Astrocyte of the hippocampus (primary cell): ENCODE data around the gene AHCYL1.
A peak's percentile ranks its signal among the peaks of the same experiment; 100 is the strongest.
"Not testable (repeated sequence)": the region's sequence is repeated elsewhere in the genome, so short reads cannot be mapped to it uniquely, and the experiment has no call there.

ENCODE experiments used
- DNase-seq: peaks from one replicate; pipeline ENCODE4 v3.0.0; 2011; ENCODE audit warnings: low read depth, low spot score

AHCYL1 gene

DNA sequence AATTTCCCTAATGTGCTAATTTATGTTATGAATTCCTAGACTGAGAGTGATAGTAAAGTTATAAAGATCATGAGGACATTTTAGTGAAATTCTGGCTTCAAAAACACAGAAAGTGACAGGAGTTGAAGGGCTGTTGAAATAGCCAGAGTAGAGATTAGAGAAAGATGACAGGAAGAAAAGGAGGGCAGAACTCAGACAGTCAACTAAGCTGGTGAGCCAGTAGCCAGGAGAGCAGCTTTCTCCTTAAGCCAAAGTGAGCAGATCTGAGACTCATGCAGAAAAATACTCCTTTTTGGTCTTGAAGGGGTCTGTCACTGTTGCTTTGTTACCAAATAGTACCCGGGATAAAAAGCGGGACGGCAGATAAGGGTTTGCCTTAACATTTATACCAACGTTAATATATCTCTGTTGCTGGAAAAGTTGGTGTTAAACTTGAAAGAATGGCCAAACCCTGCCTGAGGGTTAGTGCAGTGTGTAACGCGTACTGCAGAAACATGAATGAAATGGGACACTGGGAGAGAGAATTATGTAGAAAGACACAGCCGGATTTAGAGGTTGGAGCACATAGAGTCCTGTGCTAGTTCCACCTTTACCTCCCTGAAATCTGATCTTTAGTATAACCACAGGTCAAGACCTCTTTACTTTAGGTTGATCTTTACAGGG is 12.8 kb downstream of the AHCYL1 start:
- no peak for DNase-seq

DNA sequence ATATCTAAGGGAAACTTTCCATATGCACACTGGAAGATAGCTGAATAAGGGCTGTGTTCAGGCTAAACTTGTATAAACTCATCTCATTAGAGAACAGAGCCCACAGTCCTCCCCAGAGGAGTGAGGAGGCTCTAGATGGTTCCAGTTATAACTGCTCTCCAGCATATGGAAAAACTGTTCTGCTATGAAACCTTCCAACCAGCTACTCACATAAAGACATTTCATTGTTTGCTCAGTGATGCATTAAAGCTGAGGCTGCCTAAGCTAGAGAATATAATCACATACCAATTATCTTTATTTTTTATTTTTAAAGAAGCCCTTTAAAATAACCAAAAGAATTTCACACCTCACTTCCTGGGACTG is 13.3 kb downstream of the AHCYL1 start:
- no peak for DNase-seq

DNA sequence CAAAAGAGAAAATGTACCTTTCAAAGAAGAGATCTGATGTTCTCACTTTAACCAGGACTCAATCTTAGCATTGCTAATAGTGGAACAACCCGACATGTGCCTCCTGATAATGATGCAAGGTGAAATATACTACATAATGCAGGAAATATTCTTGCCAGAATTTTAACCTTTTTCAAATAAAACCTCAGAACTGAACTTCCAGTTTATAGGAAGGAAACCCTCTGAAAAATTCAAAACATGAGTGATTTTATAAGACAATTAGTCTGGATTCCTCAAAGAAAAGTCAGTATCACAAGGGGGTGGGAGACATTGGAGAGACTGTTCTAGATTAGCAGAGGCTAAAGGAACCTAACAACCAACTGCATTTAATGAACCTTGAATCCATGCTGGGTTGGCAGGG is 18.1 kb downstream of the AHCYL1 start:
- DNase-seq = no peak

DNA sequence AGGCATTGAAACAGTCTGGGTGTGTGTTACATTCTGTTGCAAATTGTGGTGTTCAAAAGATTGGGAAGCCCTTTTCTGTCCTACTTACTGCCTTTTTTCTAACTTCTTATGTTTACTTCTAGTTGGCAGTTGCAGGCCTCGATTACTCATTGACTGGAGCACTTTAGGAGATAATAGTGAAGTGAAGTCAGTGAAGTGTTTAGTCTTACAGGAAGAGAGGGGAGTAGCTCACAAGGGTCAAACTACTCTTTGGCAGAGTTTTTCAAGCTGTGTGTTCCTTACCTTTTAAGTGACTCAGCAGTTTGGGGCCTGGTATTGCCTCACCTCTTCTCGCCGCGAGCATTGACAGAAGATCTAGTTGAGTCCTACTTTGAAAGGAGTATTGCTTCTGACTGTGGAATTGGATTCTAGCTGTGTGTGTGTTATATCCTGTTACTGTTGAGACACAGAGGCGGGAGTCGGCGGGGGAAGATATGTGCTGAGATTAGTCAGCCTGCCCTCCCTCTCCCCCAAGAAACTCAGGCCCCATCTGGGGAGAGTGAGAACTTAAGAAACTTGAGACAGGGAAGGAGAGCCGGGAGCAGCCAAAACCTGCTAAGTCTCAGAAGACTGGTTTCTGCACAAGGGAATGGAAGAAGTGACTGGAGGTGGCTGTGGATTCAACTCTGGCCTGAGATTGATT is 19.3 kb downstream of the AHCYL1 start:
- DNase-seq = peak; percentile 93

DNA sequence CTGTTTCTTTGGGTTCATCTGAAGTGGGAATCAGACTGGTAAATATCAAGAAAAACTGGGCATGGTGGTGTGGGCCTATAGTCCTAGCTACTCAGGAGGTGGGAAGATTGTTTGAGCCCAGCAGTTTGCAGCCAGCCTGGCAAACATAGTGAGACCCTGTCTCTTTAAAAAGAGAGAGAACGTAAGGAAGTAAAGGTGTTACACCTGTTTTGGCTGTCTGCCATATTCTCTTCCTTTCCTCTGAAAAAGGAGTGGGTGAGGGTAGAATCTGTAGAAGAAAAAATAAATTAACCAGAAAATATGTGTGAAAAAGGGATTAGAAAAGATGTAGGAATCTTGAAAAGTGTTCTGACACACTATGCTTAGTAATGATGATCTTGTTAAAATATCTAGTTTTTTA is 20.0 kb downstream of the AHCYL1 start:
- no peak for DNase-seq

DNA sequence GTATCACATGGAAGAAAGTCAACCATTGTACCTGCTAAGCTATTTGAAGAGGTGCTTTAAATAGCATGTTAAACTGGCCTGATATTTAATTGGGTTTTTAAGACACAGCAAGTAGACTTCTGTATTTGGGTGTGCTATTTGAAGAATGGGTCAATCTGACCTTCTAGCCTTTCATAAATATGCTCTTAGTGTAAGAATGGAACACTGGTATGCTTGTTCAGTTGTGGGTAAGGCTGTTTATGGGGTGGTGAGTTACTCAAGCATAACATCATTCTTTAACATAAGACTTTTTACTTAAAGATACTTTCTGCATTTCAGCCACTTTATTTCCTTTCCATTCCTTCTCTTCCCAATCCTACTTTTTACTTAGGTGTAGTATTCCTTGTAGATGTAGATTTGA is 21.4 kb downstream of the AHCYL1 start:
- no peak for DNase-seq

DNA sequence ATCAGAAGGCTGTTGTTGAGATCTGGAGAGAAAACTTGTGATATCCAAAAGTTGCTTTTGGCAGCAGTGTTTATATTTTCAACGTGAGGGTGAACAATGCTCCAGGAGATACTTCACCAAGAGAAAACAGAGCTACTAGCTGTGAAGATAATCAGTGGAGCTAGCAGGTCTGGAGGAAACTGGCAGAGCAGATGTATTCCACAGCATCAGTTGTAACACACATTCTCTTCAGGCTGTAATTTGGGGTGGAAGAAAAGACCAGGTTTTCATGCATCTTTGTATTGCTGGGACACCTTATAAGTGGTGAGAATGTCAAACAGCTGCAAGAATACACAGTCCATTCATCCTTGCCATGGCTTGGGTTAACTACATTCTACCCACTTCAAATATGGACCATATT is 22.0 kb downstream of the AHCYL1 start:
- DNase-seq = no peak

DNA sequence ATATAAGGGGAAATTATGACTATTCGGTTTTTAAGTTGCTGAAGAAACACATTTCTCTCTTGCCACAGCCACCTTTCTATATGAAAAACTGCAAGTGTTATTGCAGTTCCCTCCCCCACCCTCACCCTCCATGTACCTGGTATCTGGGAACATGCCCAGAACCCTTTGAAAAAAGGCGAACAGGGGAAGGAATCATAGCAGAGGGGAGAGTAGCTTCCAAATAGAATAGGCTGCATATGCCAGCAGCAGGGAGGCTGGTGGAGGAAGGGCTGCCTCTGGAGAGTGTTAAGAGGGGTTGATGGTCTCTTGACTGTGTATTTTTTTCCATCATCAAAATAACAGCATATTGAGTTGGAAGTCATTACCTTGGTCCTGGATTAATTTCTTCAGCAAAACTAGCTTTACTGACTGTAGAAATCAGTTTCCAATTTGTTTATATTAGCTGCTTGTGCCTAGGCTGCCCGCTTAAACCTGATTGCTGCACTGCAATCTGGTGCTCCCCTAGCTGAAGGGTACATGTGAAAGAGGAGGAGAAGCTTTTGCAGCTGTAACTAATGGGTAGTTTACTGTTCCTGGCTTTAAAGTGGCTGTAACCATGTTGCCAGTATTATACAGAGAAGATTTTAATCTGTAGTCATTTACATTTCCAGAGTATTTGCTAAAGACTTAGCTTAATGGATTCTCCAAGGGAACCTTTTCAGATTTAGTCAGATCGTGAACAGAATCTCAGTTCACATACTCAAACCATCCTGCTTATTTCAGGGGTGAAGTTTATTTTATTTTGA is 22.7 kb downstream of the AHCYL1 start:
- no peak for DNase-seq

DNA sequence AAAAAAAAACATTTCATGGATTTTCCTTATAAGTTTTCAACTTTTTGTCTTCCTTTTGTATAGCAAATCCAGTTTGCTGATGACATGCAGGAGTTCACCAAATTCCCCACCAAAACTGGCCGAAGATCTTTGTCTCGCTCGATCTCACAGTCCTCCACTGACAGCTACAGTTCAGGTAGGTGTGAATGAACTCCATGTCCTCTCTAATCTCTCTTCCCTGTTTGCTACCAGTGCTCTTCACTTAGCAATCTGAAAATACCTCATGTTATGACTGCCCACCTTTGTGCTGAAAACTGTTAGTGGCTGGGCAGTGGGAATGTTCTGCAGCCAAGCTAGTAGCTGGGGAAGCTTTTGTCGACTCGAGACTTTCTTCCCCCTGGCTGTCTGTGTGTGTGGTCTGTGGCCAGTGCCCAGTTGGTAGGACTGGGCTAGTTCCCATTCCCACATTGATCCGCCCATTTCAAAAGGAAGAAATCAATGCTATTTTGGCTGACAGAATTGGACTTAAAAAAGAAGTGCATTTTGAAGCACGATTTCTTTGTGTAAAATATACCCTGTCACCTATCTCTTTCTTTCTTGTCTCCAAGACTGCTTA is 24.5 kb downstream of the AHCYL1 start:
- DNase-seq = no peak

DNA sequence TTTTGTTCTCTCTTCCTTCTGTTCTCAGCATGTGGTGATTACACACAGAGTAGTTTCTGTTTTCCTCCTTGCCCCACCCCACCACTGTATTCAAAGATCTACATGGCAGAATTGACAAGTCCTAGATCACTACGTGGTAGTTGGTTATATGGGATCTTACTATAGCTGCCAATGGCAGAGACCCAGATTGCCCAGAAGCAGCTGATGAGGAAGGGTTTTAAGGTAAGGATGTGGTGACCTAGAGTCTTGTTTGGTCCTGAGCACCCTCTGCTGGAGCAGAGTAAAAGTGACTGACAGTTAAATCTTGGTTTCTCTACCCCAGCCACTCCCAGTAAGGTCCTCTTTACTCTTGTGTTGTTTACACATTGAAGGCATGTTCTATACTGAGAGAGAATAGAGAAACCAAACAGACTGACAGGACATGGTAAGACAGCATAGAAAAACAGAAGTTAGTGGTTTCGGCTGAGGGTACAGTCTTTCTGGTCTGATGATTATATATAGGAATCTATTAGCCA is 27.0 kb downstream of the AHCYL1 start:
- DNase-seq = peak; percentile 65

DNA sequence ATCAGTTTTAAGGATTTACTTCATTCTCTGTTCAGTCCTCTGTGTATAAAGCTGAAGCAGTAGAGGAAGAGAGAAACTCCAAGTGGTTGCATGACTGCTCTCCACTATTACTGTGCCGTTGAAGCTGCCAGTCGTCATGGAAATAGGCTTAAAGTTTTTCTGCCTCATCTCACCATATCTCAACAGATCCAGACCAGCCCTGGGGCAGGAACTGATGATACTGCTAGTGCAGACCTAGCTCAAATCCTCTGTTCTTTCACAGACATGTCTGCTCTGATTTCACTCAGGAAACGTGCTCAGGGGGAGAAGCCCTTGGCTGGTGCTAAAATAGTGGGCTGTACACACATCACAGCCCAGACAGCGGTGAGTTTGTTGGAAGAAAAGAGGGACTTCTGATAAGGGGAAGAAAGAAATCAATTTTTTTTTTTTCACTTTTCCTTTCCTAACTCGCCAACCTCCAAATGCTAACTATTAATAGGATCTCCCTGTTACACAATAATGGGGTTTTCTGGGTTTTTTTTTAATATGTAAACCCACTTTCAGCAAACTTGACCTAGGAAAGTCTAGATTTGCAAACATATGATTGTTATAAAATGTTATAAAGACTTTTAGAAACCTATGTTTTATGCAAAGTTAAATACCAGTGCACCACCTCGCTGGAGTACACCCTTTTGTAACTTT is 27.7 kb downstream of the AHCYL1 start:
- no peak for DNase-seq

DNA sequence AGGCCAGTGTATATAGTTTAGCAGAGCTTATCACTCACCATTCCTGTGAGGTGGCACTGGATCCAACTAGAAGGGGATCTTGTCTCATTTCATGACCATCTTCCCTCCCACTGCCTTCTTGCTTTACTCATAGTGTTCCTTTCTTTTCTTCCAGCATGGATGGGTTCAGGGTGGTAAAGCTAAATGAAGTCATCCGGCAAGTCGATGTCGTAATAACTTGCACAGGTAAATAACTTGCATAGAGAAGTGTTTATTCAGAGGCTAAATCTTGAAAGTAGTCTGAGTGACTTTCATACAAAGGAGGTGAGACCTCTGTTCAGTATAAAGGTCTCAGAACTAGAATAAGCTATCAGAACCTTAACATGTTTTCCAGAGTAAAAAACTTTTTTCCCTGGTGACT is 33.2 kb downstream of the AHCYL1 start:
- DNase-seq = no peak

DNA sequence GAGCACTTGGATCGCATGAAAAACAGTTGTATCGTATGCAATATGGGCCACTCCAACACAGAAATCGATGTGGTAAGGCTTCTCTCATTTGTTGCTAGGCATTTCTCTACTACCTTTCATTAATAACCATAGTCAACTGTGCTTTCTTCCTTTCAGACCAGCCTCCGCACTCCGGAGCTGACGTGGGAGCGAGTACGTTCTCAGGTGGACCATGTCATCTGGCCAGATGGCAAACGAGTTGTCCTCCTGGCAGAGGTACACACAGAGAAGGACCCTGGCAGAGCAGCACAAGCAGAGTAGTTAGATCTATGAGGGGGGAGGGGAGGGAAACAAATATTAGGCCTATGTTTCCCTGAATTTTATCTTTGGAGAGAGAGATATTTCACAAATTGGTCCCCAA is 33.8 kb downstream of the AHCYL1 start:
- DNase-seq = no peak

DNA sequence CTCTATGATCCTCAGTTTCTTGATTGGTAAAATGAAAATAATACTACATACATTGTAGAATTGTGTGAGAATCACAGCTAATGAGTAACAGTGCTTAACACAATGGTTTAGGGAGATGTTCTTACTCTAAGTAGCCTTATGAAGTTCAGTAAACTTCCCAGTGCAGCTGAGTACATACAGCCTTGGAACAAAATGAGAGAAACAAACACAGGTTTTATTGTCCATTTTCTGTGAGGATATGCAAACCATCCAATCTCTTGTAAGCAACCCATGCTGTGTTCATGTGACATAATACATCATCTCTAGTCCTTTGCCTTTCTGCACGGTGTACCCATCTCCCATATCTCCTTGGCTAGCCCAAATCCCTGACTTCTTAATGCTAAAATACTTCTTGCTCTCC is 35.2 kb downstream of the AHCYL1 start:
- DNase-seq = no peak

DNA sequence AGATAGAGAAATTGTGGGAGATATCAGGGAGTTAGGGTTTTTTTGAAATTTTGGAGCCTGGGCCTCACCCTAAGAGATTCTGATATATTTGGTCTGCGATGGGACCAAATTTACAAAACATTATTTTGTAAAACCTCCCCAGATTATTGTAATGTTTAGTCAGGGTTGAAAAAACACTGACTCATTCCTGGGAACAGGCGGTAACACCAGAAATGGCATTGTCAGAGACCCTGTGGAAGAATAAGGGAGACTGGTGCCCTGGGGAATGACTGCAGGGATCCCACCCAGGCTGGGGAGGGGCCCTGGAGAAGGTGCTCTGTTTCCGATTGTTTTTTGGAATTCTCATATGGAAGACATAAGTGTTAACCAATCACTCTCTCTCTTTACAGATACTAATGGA is 36.7 kb downstream of the AHCYL1 start:
- DNase-seq = peak; percentile 44

DNA sequence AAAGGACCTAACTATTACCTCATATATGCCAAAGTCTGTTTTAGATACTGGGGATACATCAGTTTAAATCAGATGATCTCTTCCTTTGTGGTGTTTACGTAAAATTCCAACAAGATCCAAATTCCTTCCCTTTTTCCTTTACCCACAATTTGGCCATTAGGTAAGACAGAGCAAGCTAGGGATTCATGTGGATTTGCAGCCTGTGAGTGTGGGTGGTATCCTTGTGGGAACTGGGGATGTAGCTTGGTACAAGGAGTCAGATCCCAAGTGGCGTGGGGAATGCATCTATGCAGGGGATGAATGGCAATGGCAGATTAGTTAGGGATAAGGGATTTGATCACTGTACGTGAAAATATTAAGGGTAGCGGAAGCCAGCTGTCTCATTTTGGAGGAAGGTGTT is 40.0 kb downstream of the AHCYL1 start:
- DNase-seq = no peak

DNA sequence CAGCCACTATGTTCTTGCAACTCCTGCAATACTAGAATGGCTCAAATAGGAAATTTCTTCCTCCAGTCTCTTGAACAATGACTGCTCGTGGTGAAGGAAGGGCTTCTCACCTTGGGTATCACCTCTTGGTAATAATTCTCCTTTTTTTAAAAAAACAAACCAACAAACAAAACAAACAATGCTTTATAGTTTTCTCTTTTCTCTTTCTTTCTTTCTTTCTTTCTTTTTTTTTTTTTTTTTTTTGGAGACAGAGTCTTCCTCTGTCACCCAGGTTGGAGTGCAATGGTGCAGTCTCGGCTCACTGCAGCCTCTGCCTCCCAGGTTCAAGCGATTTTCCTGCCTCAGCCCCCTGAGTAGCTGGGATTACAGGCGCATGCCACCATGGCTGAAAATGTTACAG is 46.1 kb downstream of the AHCYL1 start:
- DNase-seq = not testable (repeated sequence)

DNA sequence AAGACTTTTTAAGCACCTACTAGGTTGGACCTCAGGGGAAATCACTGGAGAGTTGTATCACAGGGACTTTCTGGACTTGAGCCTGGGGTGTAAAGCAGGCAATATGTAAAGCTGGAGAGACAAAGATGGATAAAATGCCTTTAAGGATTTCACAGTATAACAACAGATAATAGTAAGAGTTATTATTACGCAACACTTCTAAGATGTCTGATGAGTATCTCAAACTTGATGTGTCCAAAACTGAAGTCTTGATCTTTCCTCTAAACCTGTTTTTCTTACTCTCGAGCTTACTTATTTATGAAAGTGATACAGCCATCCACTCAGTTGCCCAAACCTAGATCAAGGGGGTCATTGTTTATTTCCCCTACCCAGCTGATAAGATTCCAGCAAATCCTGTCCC is 47.8 kb downstream of the AHCYL1 start:
- no peak for DNase-seq

DNA sequence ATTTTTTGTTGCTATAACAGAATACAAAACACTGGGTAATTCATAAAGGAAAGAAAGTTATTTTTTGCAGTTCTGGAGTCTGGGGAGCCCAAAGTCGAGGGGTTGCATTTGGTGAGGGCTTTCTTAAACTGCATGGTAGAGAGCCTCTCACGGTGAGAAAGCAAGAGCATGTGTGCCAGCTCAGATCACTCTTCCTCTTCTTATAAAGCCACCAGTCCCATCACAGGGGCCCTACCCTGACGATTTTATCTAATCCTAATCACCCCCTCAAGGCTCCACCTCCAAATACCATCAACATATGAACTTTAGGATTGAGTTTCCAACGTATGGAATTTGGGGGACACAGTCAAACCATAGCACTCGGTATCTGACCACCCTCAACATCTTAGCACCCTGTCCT is 48.9 kb downstream of the AHCYL1 start:
- DNase-seq = no peak

DNA sequence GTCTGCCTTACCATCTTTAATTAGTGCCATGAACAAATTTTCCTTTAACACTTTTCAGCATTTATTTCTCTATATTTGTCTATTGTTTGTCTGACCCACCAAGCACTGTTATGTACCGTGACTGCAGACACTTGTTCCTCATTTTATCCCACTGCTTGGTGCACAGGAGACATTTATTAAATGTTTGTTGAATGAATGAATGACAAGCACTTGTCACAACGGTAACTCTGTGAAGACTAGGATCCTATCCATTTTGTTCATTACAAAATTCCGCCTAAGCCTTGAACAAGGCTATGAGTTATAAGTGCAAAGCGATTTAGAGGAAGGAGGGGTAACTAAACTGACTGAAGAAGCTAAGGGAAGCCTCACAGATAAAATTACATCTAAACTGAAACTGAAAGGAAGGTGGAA is 49.5 kb downstream of the AHCYL1 start:
- DNase-seq = no peak

DNA sequence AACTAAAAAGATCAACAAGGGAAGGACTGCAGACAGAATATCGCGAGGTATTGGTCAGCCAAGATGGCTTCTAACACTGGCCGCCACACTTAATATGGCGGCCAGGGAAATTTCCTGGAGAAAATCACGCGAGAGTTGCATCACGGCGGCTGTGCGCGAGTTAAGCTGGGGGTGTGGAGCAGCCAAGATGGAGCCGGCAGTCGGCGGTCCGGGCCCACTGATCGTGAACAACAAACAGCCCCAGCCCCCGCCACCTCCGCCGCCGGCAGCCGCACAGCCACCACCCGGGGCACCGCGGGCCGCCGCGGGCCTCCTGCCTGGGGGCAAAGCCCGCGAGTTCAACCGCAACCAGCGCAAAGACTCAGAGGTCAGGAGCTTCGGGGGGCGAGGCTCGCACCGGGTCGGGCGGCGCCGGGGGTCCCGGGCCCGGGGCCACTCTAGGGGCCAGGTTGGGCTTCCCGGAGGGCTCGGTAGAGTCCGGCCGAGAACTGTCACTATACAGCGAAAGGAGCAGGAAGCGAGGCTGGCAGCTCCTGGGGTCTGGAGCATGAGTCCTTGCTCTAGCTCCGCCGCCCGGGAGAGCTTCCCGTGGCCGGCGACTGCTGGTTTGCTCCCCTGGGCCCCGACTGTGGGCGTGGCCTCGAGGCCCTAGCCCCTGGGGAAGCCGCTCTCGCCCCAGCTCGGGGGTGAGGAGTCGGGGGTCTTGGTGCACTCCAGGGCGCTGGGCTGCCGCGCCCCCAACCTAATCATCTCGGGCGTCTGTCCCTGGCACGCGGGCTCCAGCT is 50.1 kb downstream of the AHCYL1 start, which contains the start of gene STRIP1:
Gene STRIP1 (plus strand): TSS at position 174 of the 785 bp plus-strand sequence. CDS start 14 bp downstream, at position 188.
- DNase-seq = peak; percentile 98
